AG08396 (cell line): Measurements from ENCODE around the gene EXOSC1.
"Not testable (repeated sequence)": the region's sequence is repeated elsewhere in the genome, so short reads cannot be mapped to it uniquely, and the experiment has no call there.

Experiments
- DNase-seq: peaks from one replicate; pipeline ENCODE4 v3.0.0; 2012; ENCODE audit warnings: low spot score, mixed read lengths

The EXOSC1 gene

DNA sequence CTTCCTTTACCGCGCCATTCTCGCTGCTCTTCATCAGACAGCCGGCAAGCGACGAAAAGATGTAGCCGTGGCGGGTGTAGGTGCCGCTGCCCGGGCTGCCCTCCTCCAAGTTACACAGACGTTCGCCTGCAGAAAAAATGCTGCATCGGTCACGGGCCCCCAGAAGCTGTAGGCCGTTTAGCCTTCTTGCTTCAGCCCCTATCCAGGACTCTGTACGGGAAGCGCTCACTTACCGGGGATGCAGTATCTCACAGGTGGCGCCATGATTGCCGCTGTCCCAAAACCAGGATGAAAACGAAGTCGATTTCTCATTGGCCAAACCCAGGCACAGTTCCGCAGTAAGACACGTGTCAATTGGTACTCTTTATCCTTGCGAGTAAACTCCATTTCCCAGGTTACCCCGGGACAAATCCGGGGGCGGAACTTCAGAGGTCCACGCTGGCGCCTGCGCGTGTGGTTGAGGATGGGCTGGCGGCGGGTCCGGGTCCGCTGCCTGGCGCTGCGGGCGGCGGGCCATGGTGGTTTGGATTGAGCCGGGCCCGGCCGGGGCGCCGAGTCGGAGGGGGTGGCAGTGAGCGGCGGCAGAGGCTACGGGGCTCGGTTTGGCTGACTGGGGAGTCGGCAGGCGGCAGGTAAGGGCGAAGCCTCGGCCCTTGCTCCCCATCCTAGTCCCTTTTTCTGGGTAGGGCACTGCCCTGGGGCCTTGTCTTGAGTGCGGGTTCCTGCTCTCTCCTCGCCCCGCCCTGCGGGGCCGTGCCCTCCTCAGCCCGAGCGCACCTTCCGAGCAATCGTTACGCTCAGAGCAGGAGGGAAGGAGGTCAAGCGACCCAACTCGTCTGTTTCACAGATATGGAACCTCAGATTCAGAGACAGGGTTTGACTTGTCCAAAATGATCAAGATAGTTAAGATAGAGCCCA lies at the start of gene EXOSC1, which contains the start of gene ZDHHC16:
EXOSC1 (minus strand) TSS at position 285 of the 918 bp plus-strand sequence; CDS start at position 264, 21 bp downstream.
ZDHHC16 (plus strand) TSS at position 454 of the 918 bp plus-strand sequence. CDS start 5,501 bp downstream, outside the sequence.
- DNase-seq, result peak; percentile 98

DNA sequence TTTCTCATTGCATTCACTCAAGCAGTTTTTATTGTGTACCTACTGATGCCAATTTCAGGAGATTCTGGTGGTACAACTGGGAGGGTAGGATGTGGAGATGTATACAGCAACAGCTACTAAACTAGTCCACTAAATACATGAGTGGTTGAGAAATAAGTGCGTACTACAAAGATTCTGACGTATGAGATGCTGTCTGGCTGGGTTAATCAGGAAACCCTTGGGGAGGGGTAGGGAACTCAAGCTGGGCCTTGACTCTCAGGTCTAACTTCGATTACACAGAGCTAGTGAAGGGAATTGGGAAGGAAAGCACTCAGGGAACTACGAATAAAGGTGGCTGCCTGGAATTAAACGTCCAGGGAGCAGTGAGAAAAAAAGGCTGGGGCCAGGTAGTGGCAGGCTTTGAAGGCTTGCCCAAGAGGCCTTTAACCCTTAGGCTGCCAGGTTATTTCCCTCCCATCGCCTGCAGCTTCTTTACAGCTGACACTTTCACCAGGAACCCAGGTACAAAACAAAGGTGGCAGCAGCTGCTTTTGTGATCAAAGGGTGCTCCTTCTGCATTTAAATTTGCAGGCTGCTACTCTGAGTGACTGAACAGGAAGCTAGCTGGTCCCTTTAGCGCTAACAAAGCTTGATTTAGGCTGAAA lies 49.2 kb upstream of the EXOSC1 start:
- no peak for DNase-seq

GRCh38 chr10:97494151-97494550 lies 48.3 kb upstream of the EXOSC1 start:
- DNase-seq, result no peak

GRCh38 chr10:97490592-97490991 lies 44.8 kb upstream of the EXOSC1 start:
- DNase-seq, result no peak

GRCh38 chr10:97485647-97486281 lies 40.0 kb upstream of the EXOSC1 start:
- no peak for DNase-seq

- DNase-seq, result no peak
Measured at GRCh38 chr10:97483921-97484320, 38.1 kb upstream of the EXOSC1 start.

- DNase-seq, result no peak
Measured at GRCh38 chr10:97483506-97483905, 37.7 kb upstream of the EXOSC1 start.

- DNase-seq, result no peak
Measured at GRCh38 chr10:97482381-97482780, 36.6 kb upstream of the EXOSC1 start.

DNA sequence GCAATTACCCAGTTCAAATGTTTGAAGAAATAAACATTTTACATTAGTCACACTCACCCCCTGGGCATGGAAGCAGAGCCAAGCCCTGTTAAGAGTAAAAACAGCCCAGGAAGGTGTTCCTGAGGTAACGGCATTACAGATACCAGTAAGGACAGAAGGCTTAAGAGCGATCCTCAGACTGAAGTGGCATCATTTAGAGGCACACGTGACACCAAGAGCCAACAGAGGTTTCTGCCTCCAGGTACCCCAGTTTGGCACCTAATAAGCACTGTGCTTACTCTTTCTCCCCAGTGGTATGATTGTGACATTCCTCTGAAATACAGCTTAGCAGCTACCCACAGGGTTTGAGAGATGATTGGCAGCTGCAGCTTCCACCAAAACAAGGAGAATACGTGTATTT lies 35.3 kb upstream of the EXOSC1 start:
- DNase-seq, result no peak

- no peak for DNase-seq
Measured at GRCh38 chr10:97479939-97480338, 34.1 kb upstream of the EXOSC1 start.

DNA sequence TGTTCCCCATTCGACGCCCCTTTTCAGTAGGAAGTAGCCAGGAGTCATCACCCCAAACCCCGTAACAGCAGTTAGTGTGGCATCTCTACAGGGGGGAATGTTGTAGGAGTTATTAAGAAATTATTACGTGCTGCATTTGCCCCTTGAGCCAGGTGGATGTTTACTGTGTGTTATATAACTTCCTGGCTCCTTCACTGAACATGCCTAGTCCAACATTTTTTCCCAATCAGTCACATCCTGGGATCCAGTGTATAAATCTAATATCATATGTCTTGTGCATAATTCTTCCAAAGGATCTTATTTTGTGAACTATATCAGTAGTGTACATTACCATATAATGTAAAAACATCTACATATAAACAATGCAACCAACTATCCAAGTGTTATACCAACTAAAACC lies 33.6 kb upstream of the EXOSC1 start:
- DNase-seq, result not testable (repeated sequence)

- peak; percentile 61 for DNase-seq
Measured at GRCh38 chr10:97475936-97476594, 30.3 kb upstream of the EXOSC1 start.

DNA sequence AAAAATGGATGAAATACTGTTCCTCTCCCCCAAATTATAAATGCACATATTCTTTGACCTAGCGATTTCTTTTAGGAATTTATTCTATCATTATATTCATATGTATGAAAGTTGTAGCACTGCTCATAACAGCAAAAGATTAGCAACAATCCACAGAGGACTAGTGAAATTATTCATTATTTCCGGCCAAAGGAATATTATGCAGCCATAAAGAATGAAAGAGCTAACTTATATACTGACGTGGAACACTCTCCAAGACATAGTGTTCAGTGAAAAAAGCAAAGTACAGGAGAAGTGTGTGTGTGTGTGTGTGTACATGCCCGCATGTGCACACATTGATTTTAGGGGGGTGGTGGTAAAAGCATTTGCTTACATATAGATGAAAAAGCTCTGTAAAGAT lies 29.1 kb upstream of the EXOSC1 start:
- no peak for DNase-seq

GRCh38 chr10:97468781-97469180 lies 23.0 kb upstream of the EXOSC1 start:
- DNase-seq, result not testable (repeated sequence)

DNA sequence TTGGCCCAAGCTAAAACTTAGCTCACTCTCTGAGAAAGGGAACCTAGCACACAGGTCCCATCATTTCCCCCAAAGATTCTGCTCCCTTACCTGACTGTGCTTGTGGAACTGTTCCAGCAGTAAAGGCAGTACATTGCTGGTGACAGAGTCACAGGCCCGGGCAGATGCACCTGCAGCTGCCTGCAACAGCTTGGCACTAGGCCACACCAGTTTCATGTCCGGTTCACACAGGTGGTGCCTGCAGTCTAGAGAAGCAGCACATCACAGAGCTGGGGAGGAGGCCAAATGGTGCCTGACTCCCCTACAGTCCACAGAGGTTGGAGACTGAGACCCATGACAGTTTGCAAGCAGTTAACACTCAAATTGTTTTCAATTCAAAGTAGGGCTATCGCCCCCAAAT lies 22.4 kb upstream of the EXOSC1 start:
- no peak for DNase-seq

DNA sequence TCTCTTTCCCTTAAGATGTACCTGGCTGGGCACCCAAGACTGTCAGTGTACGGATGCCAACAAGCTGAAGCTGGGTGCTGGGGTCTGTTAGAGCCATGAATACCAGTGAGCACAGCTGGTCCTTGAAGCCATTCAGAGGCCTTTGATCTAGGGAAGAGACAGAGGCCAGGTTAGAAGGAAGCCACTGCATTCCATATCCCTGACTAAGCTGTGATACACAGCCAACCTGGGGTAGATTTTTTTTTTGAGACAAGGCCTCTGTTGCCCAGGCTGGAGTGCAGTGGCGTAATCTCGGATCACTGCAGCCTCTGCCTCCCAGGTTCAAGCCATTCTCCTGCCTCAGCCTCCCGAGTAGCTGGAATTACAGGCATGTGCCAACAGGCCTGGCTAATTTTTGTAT lies 20.9 kb upstream of the EXOSC1 start:
- DNase-seq, result no peak

DNA sequence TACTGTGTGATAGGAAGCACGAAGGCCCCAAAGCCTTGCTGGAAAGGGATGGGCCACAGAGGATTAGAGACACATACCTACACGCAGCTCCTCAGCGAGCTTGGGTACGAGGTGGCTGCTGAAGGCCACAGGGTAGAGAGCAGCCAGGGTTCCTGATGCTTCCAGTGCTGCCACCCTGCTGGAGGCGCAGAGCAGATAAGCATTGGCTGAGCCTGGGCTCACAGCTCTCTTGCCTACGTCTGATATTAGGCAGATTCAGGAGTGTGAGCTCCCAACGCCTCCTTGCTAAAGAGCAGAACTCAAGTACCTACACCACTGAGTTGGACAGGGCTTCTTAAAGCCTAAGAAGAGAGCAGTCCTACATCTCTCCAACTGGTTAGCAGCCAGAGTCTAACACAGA lies 20.2 kb upstream of the EXOSC1 start:
- DNase-seq, result no peak

GRCh38 chr10:97464226-97464625 lies 18.4 kb upstream of the EXOSC1 start:
- no peak for DNase-seq

DNA sequence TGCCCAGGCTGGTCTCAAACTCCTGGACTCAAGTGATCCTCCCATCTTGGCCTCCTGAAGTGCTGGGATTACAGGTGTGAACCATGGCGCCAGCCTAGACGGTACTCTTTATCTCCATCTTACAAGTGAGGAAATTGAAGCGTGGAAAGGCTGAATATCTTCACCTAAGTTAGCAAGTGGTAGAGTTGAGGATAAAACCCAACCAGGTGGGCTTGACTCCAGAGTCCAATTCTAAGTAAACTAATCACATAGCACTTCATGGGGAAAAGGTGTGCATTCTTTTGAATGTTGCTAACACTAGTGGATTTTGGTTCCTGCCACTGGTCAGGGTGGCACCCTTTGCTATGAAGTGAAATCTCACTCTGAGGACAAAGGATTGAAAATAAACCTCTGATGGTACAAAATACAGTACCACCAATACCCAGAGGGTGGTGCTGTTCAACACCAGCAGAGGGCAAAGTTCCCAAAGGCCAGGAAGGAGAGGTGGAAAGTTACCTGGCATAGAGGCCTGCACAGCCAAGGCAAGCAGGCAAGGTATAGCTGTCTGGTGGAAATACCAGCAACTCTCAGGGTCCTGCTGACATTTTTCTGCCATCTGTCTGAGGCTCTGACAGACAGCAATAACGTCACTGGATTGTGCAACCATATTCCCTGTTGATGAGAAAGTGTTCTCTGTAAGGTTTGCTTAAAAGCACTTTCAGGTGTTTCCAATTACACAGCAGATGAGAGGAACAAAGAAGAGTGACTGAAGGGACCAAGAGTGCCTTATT lies 17.7 kb upstream of the EXOSC1 start:
- peak; percentile 52 for DNase-seq

- DNase-seq, result no peak
Measured at GRCh38 chr10:97462309-97462708, 16.5 kb upstream of the EXOSC1 start.

- no peak for DNase-seq
Measured at GRCh38 chr10:97459933-97460332, 14.1 kb upstream of the EXOSC1 start.
